ENCODE measurements around the gene ACOT7.
A peak's percentile ranks its signal among the peaks of the same experiment; 100 is the strongest.
"Not testable (repeated sequence)": the region's sequence is repeated elsewhere in the genome, so short reads cannot be mapped to it uniquely, and the experiment has no call there.

Gene ACOT7, protein sequence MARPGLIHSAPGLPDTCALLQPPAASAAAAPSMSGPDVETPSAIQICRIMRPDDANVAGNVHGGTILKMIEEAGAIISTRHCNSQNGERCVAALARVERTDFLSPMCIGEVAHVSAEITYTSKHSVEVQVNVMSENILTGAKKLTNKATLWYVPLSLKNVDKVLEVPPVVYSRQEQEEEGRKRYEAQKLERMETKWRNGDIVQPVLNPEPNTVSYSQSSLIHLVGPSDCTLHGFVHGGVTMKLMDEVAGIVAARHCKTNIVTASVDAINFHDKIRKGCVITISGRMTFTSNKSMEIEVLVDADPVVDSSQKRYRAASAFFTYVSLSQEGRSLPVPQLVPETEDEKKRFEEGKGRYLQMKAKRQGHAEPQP

DNA sequence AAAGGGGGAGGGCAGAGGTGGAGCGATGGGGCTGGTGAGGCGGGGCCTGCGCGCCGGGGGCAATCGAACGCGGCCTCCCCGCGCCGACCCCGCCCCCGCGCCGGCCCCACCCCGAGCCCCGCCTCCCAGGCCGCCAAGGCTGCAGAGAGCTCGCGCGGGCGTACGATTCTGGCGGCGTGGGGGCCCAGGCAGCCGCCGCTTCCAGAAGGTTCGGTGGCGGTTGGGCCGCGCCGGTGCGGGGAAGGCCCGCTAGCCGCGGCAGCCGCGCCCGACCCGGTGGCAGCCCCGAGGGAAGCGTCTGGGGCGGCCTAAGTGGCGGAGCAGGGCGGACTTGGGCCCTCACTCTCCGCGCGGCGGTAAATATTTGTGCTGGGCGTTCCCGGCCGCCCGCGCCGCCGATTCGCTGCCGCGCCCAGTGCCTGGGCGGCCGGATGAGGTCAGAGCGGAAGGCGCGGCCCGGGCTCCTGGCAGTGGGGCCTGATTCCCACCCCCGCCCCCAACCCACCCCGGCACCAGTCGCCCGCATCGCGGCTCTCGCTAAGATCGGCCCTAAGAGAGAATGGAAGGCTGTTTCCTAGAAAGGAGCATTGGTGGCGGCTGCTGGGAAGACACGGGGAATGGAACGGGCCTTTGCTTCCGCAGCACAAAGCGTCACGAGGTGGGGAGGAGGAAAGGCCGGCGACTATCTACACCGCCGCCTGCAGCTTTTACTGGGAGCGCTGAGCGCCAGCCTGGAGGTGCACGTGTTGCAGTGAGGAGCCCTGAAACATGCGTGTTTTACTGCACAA lies at the start of gene ACOT7:
Gene ACOT7 (minus strand): TSS at position 368 of the 788 bp plus-strand sequence. CDS start 368 bp downstream, outside the sequence.
- peak; percentile 90 for DNase-seq

GRCh38 chr1:6441586-6441985 lies 48.0 kb upstream of the ACOT7 start:
- DNase-seq, result no peak

DNA sequence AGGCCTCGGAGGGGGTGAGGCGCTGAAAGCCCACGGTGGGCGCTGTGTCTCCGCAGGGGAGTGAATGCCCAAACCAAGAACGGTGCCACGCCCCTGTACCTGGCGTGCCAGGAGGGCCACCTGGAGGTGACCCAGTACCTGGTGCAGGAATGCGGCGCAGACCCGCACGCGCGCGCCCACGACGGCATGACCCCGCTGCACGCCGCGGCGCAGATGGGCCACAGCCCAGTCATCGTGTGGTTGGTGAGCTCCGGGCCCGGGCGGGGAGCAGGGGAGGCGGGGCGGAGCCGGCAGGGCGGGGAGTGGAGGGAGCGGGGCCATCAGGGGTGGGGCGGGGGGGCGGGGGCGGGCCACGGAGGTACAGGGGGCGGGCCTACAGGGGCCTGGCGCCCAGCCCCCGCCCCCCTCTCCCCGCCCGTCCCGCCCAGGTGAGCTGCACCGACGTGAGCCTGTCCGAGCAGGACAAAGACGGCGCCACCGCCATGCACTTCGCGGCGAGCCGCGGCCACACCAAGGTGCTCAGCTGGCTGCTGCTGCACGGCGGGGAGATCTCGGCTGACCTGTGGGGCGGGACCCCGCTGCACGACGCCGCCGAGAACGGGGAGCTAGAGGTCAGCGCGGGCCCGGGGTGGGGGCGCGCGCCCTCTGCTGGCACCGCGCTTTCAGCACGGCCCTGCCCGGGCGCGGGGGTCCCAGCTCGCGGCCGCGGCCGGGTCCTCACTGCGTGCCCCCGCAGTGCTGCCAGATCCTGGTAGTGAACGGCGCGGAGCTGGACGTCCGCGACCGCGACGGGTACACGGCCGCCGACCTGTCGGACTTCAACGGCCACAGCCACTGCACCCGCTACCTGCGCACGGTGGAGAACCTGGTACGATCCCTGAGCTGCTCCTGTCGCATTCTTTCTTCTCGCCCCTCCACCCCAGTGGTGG lies 46.9 kb upstream of the ACOT7 start:
- DNase-seq, result peak; percentile 39

DNA sequence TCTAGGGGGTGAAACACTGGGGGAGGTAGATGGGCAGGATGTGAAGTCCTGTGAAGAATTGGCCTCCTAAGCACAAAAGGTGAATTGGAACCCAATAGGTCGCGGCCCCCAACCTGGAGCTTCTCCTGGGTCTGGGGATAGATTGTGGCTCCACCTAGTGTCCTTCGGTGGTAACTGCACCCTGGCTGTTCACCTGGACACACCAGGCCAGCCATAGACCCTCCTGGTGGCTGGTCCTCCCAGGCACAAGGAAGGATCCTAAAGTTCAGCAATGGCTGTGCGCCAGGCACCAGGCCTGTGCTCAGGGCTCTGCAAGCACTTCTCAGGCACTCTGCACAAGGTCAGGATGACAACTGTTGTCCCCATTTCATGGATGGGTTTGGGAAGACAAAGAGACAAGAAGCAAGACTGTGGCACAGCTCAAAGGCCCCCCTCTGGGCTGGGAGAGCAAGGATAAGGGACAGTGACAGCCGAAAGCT lies 44.5 kb upstream of the ACOT7 start:
- peak; percentile 27 for DNase-seq

- DNase-seq, result not testable (repeated sequence)
Observed at GRCh38 chr1:6437012-6437700, 43.6 kb upstream of the ACOT7 start.

DNA sequence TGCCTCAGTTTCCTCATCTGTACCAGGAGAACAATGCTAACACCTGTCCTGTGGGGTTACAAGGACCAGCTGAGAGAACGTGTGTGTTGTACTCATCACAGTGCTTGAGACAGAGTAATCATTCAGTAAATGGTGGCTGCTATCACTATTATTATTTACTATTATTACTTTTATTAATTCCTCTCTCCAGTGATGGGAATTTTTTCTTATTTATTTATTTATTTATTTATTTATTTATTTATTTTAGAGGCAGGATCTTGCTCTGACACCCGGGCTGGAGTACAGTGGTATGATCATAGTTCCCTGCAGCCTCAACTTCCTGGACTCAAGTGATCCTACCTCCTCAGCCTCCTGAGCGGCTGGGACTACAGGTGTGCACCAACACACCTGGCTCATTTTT lies 42.7 kb upstream of the ACOT7 start:
- DNase-seq, result not testable (repeated sequence)

DNA sequence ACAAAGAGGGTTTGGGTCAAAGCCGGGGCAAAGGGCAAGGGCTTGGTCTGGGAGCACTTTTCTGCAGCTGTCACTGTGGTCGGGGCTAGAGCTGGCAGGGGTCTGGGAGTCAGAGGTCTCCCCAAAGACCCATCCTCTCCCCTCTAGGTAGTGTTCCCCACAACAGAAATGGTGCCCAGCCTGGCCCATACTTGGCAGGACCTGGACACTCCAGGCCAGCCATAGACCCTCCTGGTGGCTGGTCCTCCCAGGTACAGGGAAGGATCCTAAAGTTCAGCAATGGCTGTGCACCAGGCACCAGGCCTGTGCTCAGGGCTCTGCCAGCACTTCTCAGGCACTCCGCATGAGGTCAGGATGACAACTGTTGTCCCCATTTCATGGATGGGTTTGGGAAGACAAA lies 42.0 kb upstream of the ACOT7 start:
- no peak for DNase-seq

DNA sequence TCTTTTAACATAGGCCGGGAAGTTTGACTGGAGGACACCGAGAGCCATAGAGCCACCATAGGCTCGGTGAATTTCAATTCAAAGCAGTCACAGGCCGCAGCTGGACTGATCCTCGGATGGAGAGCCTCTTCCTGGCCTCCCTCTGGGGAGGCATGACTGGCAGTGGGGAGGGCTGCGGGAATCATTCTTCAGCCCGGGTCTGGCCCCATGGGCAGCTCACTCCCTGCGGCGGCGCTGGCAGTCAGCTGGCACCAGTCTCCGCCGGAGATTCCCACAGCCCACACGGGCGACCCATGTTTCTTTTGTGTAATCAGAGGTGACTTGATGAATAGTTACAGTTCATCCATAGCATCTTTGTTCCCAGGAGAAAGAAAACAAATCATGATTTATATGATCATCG lies 41.6 kb upstream of the ACOT7 start:
- DNase-seq, result no peak

DNA sequence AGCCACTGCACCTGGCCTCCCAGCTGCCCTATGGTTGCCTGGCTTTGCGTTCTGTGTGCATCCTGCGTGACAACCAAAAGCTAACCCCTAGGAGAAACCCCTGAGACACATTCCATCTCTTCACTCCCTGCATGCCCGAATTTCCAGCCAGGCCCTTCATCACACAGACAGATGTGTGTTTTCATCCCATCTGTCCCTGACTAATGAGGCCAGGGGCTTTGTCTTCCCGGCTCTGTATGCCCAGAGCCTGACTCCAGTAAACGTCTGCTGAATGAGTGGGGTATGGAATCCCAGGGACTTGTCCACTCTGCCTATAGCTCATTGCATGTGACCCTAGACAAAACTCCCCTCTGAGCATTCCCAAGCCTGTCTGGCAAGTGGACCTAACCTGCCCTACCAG lies 40.6 kb upstream of the ACOT7 start:
- DNase-seq, result no peak

DNA sequence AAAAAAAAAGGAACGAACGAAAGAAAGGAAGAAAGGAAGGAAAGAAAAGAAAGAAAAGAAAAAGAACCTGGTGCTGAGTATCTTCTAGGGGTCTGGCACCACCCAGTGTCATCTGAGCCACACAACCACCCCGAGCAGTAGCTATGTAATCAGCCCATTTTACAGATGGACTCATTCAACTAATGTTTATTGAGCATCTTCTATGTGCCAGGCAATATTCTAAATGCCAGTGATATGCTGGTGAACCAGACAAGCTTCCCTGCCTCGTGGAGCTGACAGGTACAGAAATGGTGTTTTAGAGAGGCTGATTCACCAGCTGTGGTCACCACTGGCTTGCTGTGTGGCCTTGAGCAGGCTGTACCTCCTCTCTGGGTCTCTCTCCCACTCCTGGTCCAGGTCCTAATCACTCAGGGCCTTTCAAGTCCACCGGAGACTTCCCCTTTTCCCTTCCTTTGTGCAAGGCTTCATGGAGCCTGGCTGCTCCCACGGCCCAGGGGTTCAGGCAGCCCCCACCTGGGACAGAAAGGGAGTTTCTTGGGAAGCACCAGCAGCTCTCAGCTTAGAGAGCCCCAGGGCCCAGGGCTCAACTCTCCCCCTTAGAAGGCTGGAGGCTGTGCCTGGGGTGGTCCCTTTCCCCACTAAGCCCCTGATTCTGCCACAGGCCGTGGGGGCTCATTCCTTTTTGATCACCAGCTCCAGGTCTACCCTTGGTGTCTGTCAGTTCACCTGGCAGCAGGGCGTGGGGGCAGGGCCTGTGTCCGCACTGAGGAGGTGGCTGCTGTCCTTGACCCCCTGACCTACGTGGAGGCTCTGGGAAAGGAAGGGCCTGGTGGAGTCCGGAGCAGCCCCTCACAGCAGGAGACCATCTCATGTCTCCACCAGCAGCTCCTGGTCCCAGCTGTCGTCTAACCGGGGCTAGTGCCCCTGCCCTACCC lies 38.3 kb upstream of the ACOT7 start:
- not testable (repeated sequence) for DNase-seq

DNA sequence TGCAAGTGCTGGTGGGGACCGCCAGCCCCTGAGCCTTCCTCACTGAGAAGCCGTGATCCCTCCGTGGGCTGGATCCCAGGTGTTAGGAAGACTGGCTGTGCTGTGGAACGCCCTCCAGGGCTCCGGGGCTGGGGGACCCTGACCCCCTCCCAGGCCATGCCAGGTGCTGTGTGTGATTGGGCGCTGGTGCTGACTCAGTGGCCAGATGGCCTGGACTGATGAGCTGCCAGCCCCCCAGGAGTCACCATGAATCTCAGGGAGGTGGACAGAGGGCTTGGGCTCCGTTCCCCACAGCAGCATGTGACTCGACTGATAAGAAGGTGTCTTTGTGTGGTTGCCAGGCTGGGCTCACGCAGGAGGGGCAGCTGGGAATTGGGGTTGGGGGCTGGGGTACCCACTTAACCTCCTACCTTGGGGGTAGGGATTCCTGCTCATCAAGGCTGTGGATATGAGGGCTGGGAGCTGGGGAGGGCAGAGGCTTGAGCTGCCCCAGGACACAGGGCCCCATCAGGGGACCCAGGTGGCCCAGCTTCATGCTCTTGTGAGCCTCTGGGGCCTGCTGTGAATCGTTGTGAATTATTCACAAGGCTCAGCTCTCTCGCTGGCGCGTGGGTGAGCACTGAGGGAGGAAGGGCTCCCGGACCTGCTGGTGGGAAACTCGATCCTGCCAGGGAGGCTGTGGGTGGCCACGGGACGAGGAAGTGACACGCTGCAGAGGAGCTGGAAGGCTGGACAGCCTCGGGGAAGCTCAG lies 36.3 kb upstream of the ACOT7 start:
- not testable (repeated sequence) for DNase-seq

DNA sequence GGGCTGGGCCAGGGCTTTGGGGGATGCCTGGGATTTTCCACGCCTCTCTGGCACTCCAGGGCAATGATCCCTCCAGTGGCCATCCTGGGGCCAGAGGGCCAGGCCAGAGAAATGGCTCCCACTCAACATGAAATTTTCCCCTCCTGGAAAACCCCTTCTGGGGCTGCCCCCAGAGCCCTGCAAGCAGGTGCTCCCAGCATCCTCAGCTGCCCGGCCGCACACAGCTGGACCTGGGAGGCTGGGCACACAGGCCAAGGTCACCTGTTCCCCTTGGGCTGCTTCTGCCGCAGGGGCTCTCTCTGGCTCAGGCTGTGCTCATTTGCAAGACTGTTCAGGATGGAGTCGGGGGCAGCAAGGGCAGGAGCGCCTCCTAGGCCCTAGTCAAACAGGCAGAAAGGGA lies 34.9 kb upstream of the ACOT7 start:
- not testable (repeated sequence) for DNase-seq

DNA sequence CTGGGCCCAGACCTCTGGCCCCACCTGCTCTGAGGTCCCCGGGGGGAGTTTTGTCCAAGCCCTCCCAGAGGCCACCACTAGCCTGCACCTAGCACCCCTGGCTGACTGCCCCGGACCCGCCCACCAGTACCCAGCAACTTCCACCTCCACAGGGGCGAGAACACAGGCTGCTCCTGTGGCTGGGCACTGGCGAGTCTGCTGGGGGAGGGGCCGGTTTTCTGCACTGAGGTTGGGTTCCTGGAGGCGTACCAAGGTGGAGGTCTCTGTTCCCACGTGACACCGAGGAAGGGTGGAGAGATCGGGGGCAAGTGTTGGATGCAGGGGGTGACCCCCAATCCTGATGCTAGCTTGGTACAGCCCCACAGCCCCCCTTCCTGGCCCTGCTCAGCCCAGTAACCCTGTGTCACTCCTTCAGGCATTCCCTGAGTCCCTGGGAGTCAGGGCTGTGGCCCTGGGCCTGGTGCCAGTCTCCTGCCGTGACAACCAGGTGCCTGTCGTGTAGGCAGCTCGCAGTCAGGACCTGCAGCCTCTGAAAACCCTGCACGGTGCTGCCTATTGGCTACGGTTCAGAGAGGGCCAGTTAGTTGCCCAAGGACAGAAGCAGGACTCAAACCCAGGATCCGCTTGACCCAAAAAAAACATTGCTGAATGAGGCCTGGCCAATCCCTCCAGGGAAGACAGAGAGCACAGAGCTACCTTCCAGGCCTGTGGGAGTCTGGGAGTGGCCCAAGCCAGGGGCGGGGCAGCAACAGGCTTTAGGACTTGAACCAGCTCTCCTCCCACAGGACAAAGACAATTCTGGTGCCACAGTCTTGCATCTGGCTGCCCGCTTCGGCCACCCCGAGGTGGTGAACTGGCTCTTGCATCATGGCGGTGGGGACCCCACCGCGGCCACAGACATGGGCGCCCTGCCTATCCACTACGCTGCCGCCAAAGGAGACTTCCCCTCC lies 34.1 kb upstream of the ACOT7 start:
- no peak for DNase-seq

DNA sequence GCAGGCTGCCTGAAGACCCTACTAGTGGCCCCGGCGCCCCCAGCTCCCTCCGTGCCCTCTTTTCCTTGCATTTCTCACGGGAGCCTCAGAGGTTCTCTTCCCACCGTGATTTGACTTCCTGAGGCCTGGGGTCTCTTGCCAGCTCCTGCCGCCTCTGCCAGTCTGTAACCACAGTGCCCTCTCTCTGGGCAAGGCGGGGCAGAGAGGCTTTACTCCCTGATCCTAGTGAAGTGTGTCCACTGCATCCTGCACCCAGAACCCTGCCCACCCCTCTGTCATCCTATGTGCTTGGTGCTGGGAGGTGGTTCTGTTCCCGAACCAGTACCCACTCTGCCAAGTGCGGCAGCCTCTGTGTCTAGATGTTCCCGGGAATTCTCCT lies 33.4 kb upstream of the ACOT7 start:
- no peak for DNase-seq

GRCh38 chr1:6426277-6426971 lies 32.9 kb upstream of the ACOT7 start:
- no peak for DNase-seq

DNA sequence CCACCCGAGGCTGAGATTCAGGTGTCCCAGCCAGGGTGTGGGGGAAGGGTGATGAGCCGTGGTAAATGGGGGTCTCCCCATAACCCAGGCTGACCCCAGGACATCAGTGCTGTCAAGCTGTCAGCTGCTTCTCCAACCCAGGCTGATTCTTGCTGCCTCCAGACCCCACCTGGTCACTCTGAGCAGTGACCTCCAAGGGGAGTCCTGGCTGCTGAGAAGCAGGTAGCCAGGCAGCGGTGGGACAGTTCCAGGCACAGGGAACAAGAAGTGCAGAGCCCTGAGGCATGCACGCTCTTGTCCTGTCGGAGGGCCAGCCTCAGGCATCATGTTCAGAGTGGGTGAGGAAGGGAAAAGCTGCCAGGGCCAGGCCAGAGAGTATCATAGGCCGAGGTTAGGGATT lies 32.1 kb upstream of the ACOT7 start:
- DNase-seq, result no peak

DNA sequence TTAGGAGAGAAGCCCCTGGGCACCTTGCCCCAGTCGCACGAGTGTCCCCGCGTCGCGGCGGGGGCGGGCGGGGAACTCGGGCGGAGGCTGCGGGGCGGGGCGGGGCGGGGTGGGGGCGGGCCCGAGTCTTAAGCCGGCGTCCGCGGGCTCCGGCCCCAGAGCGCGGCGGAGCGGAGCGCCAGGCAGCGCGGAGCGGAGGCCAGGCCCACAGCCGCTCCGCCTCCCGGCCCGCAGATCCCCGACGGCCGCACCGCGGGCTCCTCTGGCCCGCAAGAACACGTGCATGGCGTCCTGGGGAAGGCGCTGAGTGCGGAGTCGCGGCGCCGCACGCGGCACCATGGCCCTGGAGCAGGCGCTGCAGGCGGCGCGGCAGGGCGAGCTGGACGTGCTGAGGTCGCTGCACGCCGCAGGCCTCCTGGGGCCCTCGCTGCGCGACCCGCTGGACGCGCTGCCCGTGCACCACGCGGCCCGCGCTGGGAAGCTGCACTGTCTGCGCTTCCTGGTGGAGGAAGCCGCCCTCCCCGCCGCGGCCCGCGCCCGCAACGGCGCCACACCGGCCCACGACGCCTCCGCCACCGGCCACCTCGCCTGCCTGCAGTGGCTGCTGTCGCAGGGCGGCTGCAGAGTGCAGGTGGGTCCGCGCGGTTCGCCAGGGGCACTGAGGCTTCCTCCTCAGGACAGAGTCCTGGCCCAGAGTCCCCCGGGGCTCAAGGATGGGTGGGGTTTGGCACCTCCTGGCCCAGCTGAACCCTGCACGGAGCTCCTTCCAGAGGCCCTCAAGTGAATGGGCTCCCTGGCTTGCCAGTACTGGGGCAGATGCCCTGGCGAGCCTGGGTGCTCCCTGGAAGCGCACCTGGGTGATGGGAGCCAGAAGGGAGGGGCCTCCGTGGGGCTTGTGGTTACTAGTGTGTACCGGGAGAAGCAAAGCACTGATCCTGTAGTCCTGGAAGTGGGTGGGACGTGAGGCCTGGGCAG lies 31.3 kb upstream of the ACOT7 start, which contains the start of gene ESPN:
Gene ESPN (plus strand): TSS at position 158 of the 975 bp plus-strand sequence. CDS start 180 bp downstream, at position 338.
- DNase-seq, result no peak
